SK-N-SH (cell line): ENCODE results near the gene NIPAL4. TPM values are rescaled to one million over a fixed set of nuclear protein-coding genes. Genes with fewer than 3 reads are reported as not detected.

Experiments
- CTCF ChIA-PET: fragments of 300-600, 350-600 bp; formaldehyde crosslinking; extraction: SDS; loops from one replicate; lab custom pipeline; 2021; lab: Yijun Ruan, JAX
- POLR2A ChIA-PET: fragments of 350-600 bp; sonication (Branson Sonifier 250); formaldehyde crosslinking; extraction: SDS; loops from one replicate; lab custom pipeline; 2020; ENCODE audit warnings: antibody characterized with exemption, inconsistent platforms; lab: Yijun Ruan, JAX
- DNase-seq: peaks from one replicate; pipeline ENCODE4 v3.0.0; 2012
- H2AFZ ChIP-seq: fragments of 200-600 bp; sonication (generic); 2 replicates; pipeline ENCODE4 v1.8.1; 2016; ENCODE audit warnings: antibody characterized with exemption, mild to moderate bottlenecking, low read depth
- H3F3A ChIP-seq: fragments of 200-600 bp; sonication (generic); replicated peaks from 2 replicates; pipeline ENCODE3; 2016; ENCODE audit warnings: antibody characterized with exemption, mild to moderate bottlenecking; ENCODE audit not compliant: insufficient read depth
- H3K27ac ChIP-seq, 2 experiments: fragments of 200-500 bp in 1 of 2; fragments of 200-600 bp in 1 of 2; sonication (Bioruptor generic) in 1 of 2; sonication (generic), shearing (Covaris generic) in 1 of 2; 2 replicates each; pipeline versions ENCODE4 v1.5.1 to v1.6.1; 2014 to 2016; ENCODE audit warnings: low read depth in 2 of 2, inconsistent platforms in 1 of 2, low read length in 1 of 2, mild to moderate bottlenecking in 1 of 2, mixed read lengths in 1 of 2
- H3K27me3 ChIP-seq: fragments of 200-600 bp; sonication (generic), shearing (Covaris generic); 2 replicates; pipeline ENCODE4 v1.6.1; 2016; ENCODE audit warnings: mixed run types; ENCODE audit not compliant: insufficient read depth
- H3K36me3 ChIP-seq, 2 experiments: fragments of 200-500 bp in 1 of 2; fragments of 200-600 bp in 1 of 2; sonication (Bioruptor generic) in 1 of 2; sonication (generic) in 1 of 2; replicated peaks in 1 of 2; 2 replicates each; pipeline versions ENCODE3 to v1.5.1; 2014 to 2016; ENCODE audit warnings: low read length in 1 of 2, mild to moderate bottlenecking in 1 of 2; ENCODE audit not compliant: insufficient read depth in 2 of 2, control insufficient read depth in 1 of 2
- H3K4me1 ChIP-seq, 2 experiments: fragments of 200-500 bp in 1 of 2; fragments of 200-600 bp in 1 of 2; sonication (Bioruptor generic) in 1 of 2; sonication (generic), shearing (Covaris generic) in 1 of 2; 2 replicates each; pipeline versions ENCODE4 v1.5.1 to v1.6.1; 2014 to 2016; ENCODE audit warnings: low read depth in 1 of 2, low read length in 1 of 2, mixed run types in 1 of 2; ENCODE audit not compliant: insufficient read depth in 2 of 2, control insufficient read depth in 1 of 2
- H3K4me2 ChIP-seq: fragments of 200-600 bp; sonication (generic), shearing (Covaris generic); 2 replicates; pipeline ENCODE4 v1.6.1; 2017; ENCODE audit warnings: mixed run types
- H3K4me3 ChIP-seq, 2 experiments: fragments of 200-500 bp in 1 of 2; fragments of 200-600 bp in 1 of 2; sonication (Bioruptor generic) in 1 of 2; sonication (generic), shearing (Covaris generic) in 1 of 2; 2 replicates each; pipeline versions ENCODE4 v1.5.1 to v1.8.1; 2014 to 2016; ENCODE audit warnings: low read depth in 2 of 2, inconsistent platforms in 1 of 2, low read length in 1 of 2, mild to moderate bottlenecking in 1 of 2, mixed read lengths in 1 of 2, moderate library complexity in 1 of 2
- H3K79me2 ChIP-seq: fragments of 200-600 bp; sonication (generic); 2 replicates; pipeline ENCODE4 v1.8.1; 2017; ENCODE audit warnings: mild to moderate bottlenecking; ENCODE audit not compliant: insufficient read depth
- H3K9ac ChIP-seq: fragments of 200-600 bp; sonication (generic); 2 replicates; pipeline ENCODE4 v1.6.1; 2017; ENCODE audit warnings: mixed run types
- H3K9me2 ChIP-seq: fragments of 200-600 bp; sonication (generic); 2 replicates; pipeline ENCODE4 v1.6.1; 2017; ENCODE audit warnings: mixed run types
- H3K9me3 ChIP-seq: fragments of 200-600 bp; sonication (generic); 2 replicates; pipeline ENCODE4 v1.6.1; 2017; ENCODE audit warnings: mixed run types, mild to moderate bottlenecking, moderate library complexity
- H4K20me1 ChIP-seq: fragments of 200-600 bp; sonication (generic); 2 replicates; pipeline ENCODE4 v1.6.1; 2017; ENCODE audit warnings: mild to moderate bottlenecking, mixed run types; ENCODE audit not compliant: insufficient read depth
- CTCF ChIP-seq: fragments of 200-600 bp; sonication (generic); IDR thresholded peaks from 2 replicates; pipeline ENCODE4 v1.6.1; 2017; ENCODE audit warnings: antibody characterized with exemption, mild to moderate bottlenecking, moderate library complexity
- ELF1 ChIP-seq: IDR thresholded peaks from 2 replicates; pipeline ENCODE4 v1.4.0; 2012
- EZH2phosphoT487 ChIP-seq: fragments of 200-600 bp; sonication (generic); IDR thresholded peaks from 2 replicates; pipeline ENCODE4 v1.6.1; 2017; ENCODE audit warnings: low read depth, mixed run types, mild to moderate bottlenecking, antibody characterized with exemption, moderate library complexity, borderline replicate concordance
- FOSL2 ChIP-seq: IDR thresholded peaks from 2 replicates; pipeline ENCODE4 v1.4.0; 2012; ENCODE audit warnings: low read depth, mild to moderate bottlenecking, moderate library complexity, borderline replicate concordance
- FOXJ3 ChIP-seq: sonication (generic); formaldehyde crosslinking; IDR thresholded peaks from 2 replicates; pipeline ENCODE4 v1.5.1; 2020; ENCODE audit warnings: mild to moderate bottlenecking, missing genetic modification reagents
- FOXM1 ChIP-seq: IDR thresholded peaks from 2 replicates; pipeline ENCODE4 v1.4.0; 2012; ENCODE audit warnings: low read depth, mild to moderate bottlenecking
- GABPA ChIP-seq: IDR thresholded peaks from 2 replicates; pipeline ENCODE4 v1.4.0; 2012; ENCODE audit warnings: low read depth, mild to moderate bottlenecking
- GATA2 ChIP-seq: sonication (generic); formaldehyde crosslinking; IDR thresholded peaks from 2 replicates; pipeline ENCODE4 v1.5.0; 2020; ENCODE audit warnings: mild to moderate bottlenecking, missing genetic modification reagents
- JUND ChIP-seq: IDR thresholded peaks from 2 replicates; pipeline ENCODE4 v1.4.0; 2012
- MXI1 ChIP-seq: IDR thresholded peaks from 2 replicates; pipeline ENCODE4 v1.6.1; 2012; ENCODE audit warnings: mild to moderate bottlenecking, low read depth, low read length, improper control_type of control experiment
- NFIC ChIP-seq: IDR thresholded peaks from 2 replicates; pipeline ENCODE4 v1.4.0; 2012; ENCODE audit warnings: borderline replicate concordance
- NRF1 ChIP-seq: IDR thresholded peaks from 2 replicates; pipeline ENCODE4 v1.6.1; 2012; ENCODE audit warnings: low read depth, mild to moderate bottlenecking, low read length
- POLR2AphosphoS5 ChIP-seq: IDR thresholded peaks from 2 replicates; pipeline ENCODE4 v1.6.1; 2012; ENCODE audit warnings: low read depth, low read length
- RCOR1 ChIP-seq: fragments of 150-350 bp; IDR thresholded peaks from 2 replicates; pipeline ENCODE4 v1.6.1; 2017; ENCODE audit warnings: antibody characterized with exemption, low read length
- SIN3A ChIP-seq: IDR thresholded peaks from 2 replicates; pipeline ENCODE4 v1.6.1; 2012; ENCODE audit warnings: low read depth, mild to moderate bottlenecking, low read length, moderate library complexity, borderline replicate concordance
- SMC3 ChIP-seq: IDR thresholded peaks from 2 replicates; pipeline ENCODE4 v1.6.1; 2012; ENCODE audit warnings: low read depth, low read length, improper control_type of control experiment
- TCF12 ChIP-seq: IDR thresholded peaks from 2 replicates; pipeline ENCODE4 v1.4.0; 2012
- TEAD4 ChIP-seq: IDR thresholded peaks from 2 replicates; pipeline ENCODE4 v1.4.0; 2012; ENCODE audit warnings: mild to moderate bottlenecking, borderline replicate concordance; ENCODE audit not compliant: insufficient read depth
- USF1 ChIP-seq: IDR thresholded peaks from 2 replicates; pipeline ENCODE4 v1.4.0; 2012; ENCODE audit warnings: low read depth, borderline replicate concordance
- USF2 ChIP-seq: fragments of 150-350 bp; IDR thresholded peaks from 2 replicates; pipeline ENCODE4 v1.6.1; 2017; ENCODE audit warnings: antibody characterized with exemption, low read length, low read depth, borderline replicate concordance
- YY1 ChIP-seq: IDR thresholded peaks from 2 replicates; pipeline ENCODE4 v1.4.0; 2012; ENCODE audit warnings: low read depth, mild to moderate bottlenecking
- WGBS: methylation state at CpG from one replicate; pipeline ENCODE4 v1.1.6; 2017; ENCODE audit warnings: low lambda C conversion rate; 5-methylcytosine and 5-hydroxymethylcytosine counted together
- polyA plus RNA-seq, 3 experiments: library from polyadenylated mRNA; depleted of rRNA; stranded (reverse); fragments of >200 nt; gene quantifications; 2 replicates each; pipeline ENCODE4 v1.2.3, GENCODE V29; 2012
- TF ChIP-seq, protein P1 (sequence below): IDR thresholded peaks from 2 replicates; pipeline ENCODE4 v1.6.1; 2012; ENCODE audit warnings: mild to moderate bottlenecking, low read depth, low read length, moderate library complexity
- TF ChIP-seq, protein P2 (sequence below): fragments of 150-350 bp; IDR thresholded peaks from 2 replicates; pipeline ENCODE4 v1.6.1; 2016; ENCODE audit warnings: mild to moderate bottlenecking, low read depth, low read length
- TF ChIP-seq, protein P3 (sequence below): IDR thresholded peaks from 2 replicates; pipeline ENCODE4 v1.4.0; 2012; ENCODE audit warnings: low read depth

NIPAL4 gene
- polyA plus RNA-seq, 1 of the 3 experiments (the other 2 are of a cell fraction) = 2.3 TPM

DNA sequence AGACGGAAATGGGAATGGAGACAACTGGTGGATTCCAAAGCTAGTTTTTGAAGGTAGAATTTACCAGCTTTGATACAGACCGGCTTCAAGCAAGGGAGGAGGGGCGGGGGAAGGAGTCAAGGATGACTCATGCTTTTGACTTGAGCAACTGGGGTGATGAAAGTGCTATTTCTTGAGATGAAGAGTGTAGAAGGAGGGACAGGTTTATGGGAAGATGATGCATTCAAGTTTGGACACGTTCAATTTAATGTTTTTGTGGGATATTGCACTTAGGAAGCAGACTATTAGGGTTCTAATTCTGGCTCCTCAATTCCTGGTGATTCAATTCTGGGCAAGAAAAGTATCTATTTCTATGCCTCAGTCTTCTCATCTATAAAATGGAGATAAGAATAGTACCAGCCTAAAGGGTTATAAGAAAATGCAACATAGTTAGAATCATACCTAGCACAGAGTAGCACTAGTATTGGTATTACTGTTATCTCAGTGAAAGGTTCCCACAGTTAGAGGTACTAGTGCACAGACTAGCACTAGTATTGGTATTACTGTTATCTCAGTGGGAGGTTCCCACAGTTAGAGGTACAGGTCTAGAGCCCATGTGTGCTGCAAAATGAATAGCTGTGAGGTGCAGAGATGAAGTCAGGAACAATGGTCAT, 4.6 kb downstream of the NIPAL4 start:
- DNase-seq = no peak
- TF ChIP-seq TCF12 = peak; percentile 59
- no peak for TF ChIP-seq SMC3
- TF ChIP-seq NFIC = no peak; the same call in 1 of the 2 replicates
- peak; percentile 93 for TF ChIP-seq FOSL2
- TF ChIP-seq USF2 = no peak
- no peak for TF ChIP-seq TEAD4
- TF ChIP-seq, protein P1, sequence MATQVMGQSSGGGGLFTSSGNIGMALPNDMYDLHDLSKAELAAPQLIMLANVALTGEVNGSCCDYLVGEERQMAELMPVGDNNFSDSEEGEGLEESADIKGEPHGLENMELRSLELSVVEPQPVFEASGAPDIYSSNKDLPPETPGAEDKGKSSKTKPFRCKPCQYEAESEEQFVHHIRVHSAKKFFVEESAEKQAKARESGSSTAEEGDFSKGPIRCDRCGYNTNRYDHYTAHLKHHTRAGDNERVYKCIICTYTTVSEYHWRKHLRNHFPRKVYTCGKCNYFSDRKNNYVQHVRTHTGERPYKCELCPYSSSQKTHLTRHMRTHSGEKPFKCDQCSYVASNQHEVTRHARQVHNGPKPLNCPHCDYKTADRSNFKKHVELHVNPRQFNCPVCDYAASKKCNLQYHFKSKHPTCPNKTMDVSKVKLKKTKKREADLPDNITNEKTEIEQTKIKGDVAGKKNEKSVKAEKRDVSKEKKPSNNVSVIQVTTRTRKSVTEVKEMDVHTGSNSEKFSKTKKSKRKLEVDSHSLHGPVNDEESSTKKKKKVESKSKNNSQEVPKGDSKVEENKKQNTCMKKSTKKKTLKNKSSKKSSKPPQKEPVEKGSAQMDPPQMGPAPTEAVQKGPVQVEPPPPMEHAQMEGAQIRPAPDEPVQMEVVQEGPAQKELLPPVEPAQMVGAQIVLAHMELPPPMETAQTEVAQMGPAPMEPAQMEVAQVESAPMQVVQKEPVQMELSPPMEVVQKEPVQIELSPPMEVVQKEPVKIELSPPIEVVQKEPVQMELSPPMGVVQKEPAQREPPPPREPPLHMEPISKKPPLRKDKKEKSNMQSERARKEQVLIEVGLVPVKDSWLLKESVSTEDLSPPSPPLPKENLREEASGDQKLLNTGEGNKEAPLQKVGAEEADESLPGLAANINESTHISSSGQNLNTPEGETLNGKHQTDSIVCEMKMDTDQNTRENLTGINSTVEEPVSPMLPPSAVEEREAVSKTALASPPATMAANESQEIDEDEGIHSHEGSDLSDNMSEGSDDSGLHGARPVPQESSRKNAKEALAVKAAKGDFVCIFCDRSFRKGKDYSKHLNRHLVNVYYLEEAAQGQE = no peak
- no peak for TF ChIP-seq ELF1
- no peak for TF ChIP-seq FOXM1
- TF ChIP-seq GABPA = no peak
- TF ChIP-seq JUND = peak; percentile 90
- TF ChIP-seq MXI1 = no peak
- TF ChIP-seq USF1 = no peak
- TF ChIP-seq, protein P2, sequence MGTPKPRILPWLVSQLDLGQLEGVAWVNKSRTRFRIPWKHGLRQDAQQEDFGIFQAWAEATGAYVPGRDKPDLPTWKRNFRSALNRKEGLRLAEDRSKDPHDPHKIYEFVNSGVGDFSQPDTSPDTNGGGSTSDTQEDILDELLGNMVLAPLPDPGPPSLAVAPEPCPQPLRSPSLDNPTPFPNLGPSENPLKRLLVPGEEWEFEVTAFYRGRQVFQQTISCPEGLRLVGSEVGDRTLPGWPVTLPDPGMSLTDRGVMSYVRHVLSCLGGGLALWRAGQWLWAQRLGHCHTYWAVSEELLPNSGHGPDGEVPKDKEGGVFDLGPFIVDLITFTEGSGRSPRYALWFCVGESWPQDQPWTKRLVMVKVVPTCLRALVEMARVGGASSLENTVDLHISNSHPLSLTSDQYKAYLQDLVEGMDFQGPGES = no peak
- no peak for TF ChIP-seq GATA2 (CRISPR knock-in tag)
- no peak for TF ChIP-seq RCOR1
- no peak for TF ChIP-seq YY1
- TF ChIP-seq POLR2AphosphoS5 = peak; percentile 35; the same call in 1 of the 2 replicates
- TF ChIP-seq EZH2phosphoT487 = no peak
- TF ChIP-seq SIN3A = no peak
- TF ChIP-seq, protein P3, sequence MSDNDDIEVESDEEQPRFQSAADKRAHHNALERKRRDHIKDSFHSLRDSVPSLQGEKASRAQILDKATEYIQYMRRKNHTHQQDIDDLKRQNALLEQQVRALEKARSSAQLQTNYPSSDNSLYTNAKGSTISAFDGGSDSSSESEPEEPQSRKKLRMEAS = 0 out of 2 replicates have a peak, but pooled peaks have one; percentile 29
- no peak for TF ChIP-seq NRF1
- TF ChIP-seq CTCF = no peak
- TF ChIP-seq FOXJ3 (CRISPR knock-in tag) = no peak

More for the DNA sequence above, 4.6 kb downstream of the NIPAL4 start:
- Histone ChIP-seq H3K27me3 (no peaks in the 10 kb centered on the region), H2AFZ (0 out of 2 replicates have a peak overlapping the region, but pooled peaks have one; percentile 26), H3K4me1 (peaks cover 11 to 14% of the 10 kb centered on the region in 2 experiments; a peak in 3 of 4 replicates), H3F3A (peaks cover 20% of the 10 kb centered on the region), H3K9me3 (no peaks in the 10 kb centered on the region), H3K79me2 (peaks cover 13% of the 10 kb centered on the region), H3K9ac (peak overlapping the region; percentile 36; the same call in 1 of the 2 replicates), H4K20me1 (no peaks in the 10 kb centered on the region), H3K9me2 (no peaks in the 10 kb centered on the region), H3K4me2 (peak overlapping the region; percentile 17; the same call in 1 of the 2 replicates), H3K27ac (peak overlapping the region; percentile 60 to 88; a peak in 3 of 4 replicates), H3K36me3 (no peaks in the 10 kb centered on the region), H3K4me3 (no peak overlapping the region)
- WGBS = 6% methylated on average over 4 of the region's 4 CpGs
- ChIA-PET CTCF (interaction anchor here (1.1 kb wide), 2 partner anchors 9 to 136 kb away, joined by 3 to 4 read pairs; no protein-coding TSS in a partner anchor), POLR2A (no interaction called here)
